Measurements from ENCODE around the gene KLHL2. TPM values are rescaled to one million over a fixed set of nuclear protein-coding genes. Genes with fewer than 3 reads are reported as not detected.
"Not testable (repeated sequence)": the region's sequence is repeated elsewhere in the genome, so short reads cannot be mapped to it uniquely, and the experiment has no call there.

Gene KLHL2
- total and polyA plus RNA-seq, 2 of the 13 experiments (the other 11 are each of a cell fraction or from before 2014, with no cell fraction given) = 9.2 to 17.6 TPM

GRCh38 chr4:165256074-165256659, 48.8 kb downstream of the KLHL2 start:
- POLR2A ChIA-PET = interaction anchor here (0.9 to 1.3 kb wide), 2 partner anchors 12 to 122 kb away, joined by 4 to 5 read pairs; partner anchors contain the start of gene CPE
- H3K4me2 ChIP-seq (ENCODE audit: low read depth, low read length) = peak overlapping the region; percentile 78
- H3K79me2 ChIP-seq (ENCODE audit: insufficient read depth, low read length); BruUV-seq (replicated peaks); H3K36me3 ChIP-seq (replicated peaks in 1 of 2; ENCODE audit: control insufficient read depth in 1 of 2, insufficient read depth in 2 of 2, low read length in 2 of 2); H4K20me1 ChIP-seq (ENCODE audit: insufficient read depth, low read length); H2AFZ ChIP-seq (ENCODE audit: low read length); H3K27me3 ChIP-seq (ENCODE audit: control insufficient read depth in 1 of 2, insufficient read depth in 2 of 2, low read length in 2 of 2); in situ Hi-C loops (cut with HindIII; ENCODE audit: extremely low pct_ligation_motif_present, low pct_unique_long_range_greater_than_20kb); H3K9me3 ChIP-seq (ENCODE audit: low read length); CTCF ChIA-PET (ENCODE audit: low intra/inter-chr PET ratio, low total read pairs): not testable (repeated sequence)
- DNase-seq (ENCODE audit: low spot score) (peak; percentile 75), ATAC-seq (peak; percentile 99), FAIRE-seq (peak; percentile 97)
- H3K4me1 ChIP-seq (ENCODE audit: insufficient read depth, low read length) = peaks cover 38% of the 10 kb centered on the region
- peak overlapping the region; percentile 55 for H3K9ac ChIP-seq (ENCODE audit: insufficient read depth, low read depth, low read length)
- intact Hi-C loops (cut with micrococcal nuclease; ENCODE audit: unreplicated experiment) = loop anchor here (5.0 kb wide), 1 partner anchor 71 kb away; the partner anchor contains the start of gene MSMO1
- peak overlapping the region; percentile 86 for H3K27ac ChIP-seq (ENCODE audit: extremely low read length, insufficient read depth, low read length)
- under 1% methylated on average over 7 of the region's 7 CpGs for WGBS (ENCODE audit: low lambda C conversion rate)
- H3K4me3 ChIP-seq (replicated peaks in 1 of 3; ENCODE audit: insufficient read depth in 1 of 3, low read depth in 2 of 3, low read length in 3 of 3) = peak overlapping the region; percentile 36 to 56 (median 54); a peak in 5 of 6 replicates
- peak; percentile 17; the same call in 1 of the 2 replicates for TF ChIP-seq MAX (IDR thresholded peaks at IDR 0.05)
- peak; percentile 74 for TF ChIP-seq HNF1A (IDR thresholded peaks at IDR 0.05; ENCODE audit: low read depth)
- TF ChIP-seq HNF1A (CRISPR knock-in tag; IDR thresholded peaks at IDR 0.05; ENCODE audit: borderline replicate concordance) = peak; percentile 61; the same call in 1 of the 2 replicates
- TF ChIP-seq HDAC2 (CRISPR knock-in tag; IDR thresholded peaks at IDR 0.05) = peak; percentile 27; the same call in 1 of the 2 replicates
- peak; percentile 68 for TF ChIP-seq MED1 (CRISPR knock-in tag; IDR thresholded peaks at IDR 0.05)
- TF ChIP-seq PAXIP1 (CRISPR knock-in tag; conservative IDR thresholded peaks at IDR 0.05) = peak; percentile 82
- TF ChIP-seq SRF (IDR thresholded peaks at IDR 0.05; ENCODE audit: low read depth, low read length) = peak; percentile 79
- TF ChIP-seq ELF3 (CRISPR knock-in tag; IDR thresholded peaks at IDR 0.05) = peak; percentile 56
- TF ChIP-seq HOXA3 (CRISPR knock-in tag; IDR thresholded peaks at IDR 0.05) = peak; percentile 14; the same call in 1 of the 2 replicates
- TF ChIP-seq SOX13 (IDR thresholded peaks at IDR 0.05) = 0 out of 2 replicates have a peak, but pooled peaks have one; percentile 26
- TF ChIP-seq SOX13 (CRISPR knock-in tag; conservative IDR thresholded peaks at IDR 0.05 in 1 of 2, IDR thresholded peaks at IDR 0.05 in 1 of 2) = peak in 1 of 2 experiments; percentile 61; a peak in 1 of 4 replicates
- TF ChIP-seq KDM6A (CRISPR knock-in tag; IDR thresholded peaks at IDR 0.05; ENCODE audit: low read depth) = peak; percentile 70
- peak; percentile 52; the same call in 1 of the 2 replicates for TF ChIP-seq MIXL1 (CRISPR knock-in tag; IDR thresholded peaks at IDR 0.05)
- TF ChIP-seq KAT8 (CRISPR knock-in tag; IDR thresholded peaks at IDR 0.05) = peak; percentile 30; the same call in 1 of the 2 replicates
- 0 out of 2 replicates have a peak, but pooled peaks have one; percentile 8 for TF ChIP-seq ZNF792 (CRISPR knock-in tag; IDR thresholded peaks at IDR 0.05)
- TF ChIP-seq GATAD2A (CRISPR knock-in tag; IDR thresholded peaks at IDR 0.05) = peak; percentile 67; the same call in 1 of the 2 replicates
- peak; percentile 54 for TF ChIP-seq ASH2L (IDR thresholded peaks at IDR 0.05; ENCODE audit: insufficient read length, low read depth, low read length)
- peak; percentile 62 for TF ChIP-seq SAP130 (CRISPR knock-in tag; IDR thresholded peaks at IDR 0.05; ENCODE audit: low read depth)
